Endothelial cell of umbilical vein (primary cell): Measurements from ENCODE around the gene ADAMTS19. TPM values are rescaled to one million over a fixed set of nuclear protein-coding genes. Genes with fewer than 3 reads are reported as not detected.

Experiments
- BruUV-seq: library from RNA; stranded (reverse); fragments of 400-500 nt; replicated peaks from 2 replicates; lab custom pipeline; 2021; lab: Mats Ljungman, UMichigan
- CTCF ChIA-PET: fragments of 300-600, 350-600 bp; sonication (Branson Sonifier 250); formaldehyde crosslinking; loops from one replicate; lab custom pipeline; 2021; ENCODE audit warnings: antibody characterized with exemption, inconsistent platforms; lab: Charles Lee
- POLR2A ChIA-PET: fragments of 300-600, 350-600 bp; sonication (Branson Sonifier 250); formaldehyde crosslinking; loops from one replicate; lab custom pipeline; 2021; ENCODE audit warnings: antibody characterized with exemption, inconsistent platforms; lab: Charles Lee
- DNase-seq: peaks from one replicate; pipeline ENCODE4 v3.0.0-alpha.2; 2011; ENCODE audit warnings: low read depth, low spot score
- FAIRE-seq: peaks from 2 replicates; lab custom pipeline; 2011; peaks lifted over from hg19 to GRCh38; lab: Jason Lieb, UNC
- H2AFZ ChIP-seq: 2 replicates; pipeline ENCODE4 v1.6.0; 2012; ENCODE audit warnings: low read depth, low read length, control low read depth, inconsistent platforms
- H3K27ac ChIP-seq: 2 replicates; pipeline ENCODE4 v1.5.1; 2011; ENCODE audit warnings: low read depth, mild to moderate bottlenecking, control low read depth, low read length, moderate library complexity; ENCODE audit not compliant: insufficient read depth
- H3K27me3 ChIP-seq, 2 experiments: 2 replicates each; pipeline versions ENCODE4 v1.6.0 to v1.6.1; 2011; ENCODE audit warnings: low read length in 2 of 2, mixed read lengths in 1 of 2; ENCODE audit not compliant: control insufficient read depth in 2 of 2, insufficient read depth in 2 of 2
- H3K36me3 ChIP-seq, 2 experiments: 2 replicates in 1 of 2; 3 replicates in 1 of 2; pipeline ENCODE4 v1.5.1; 2011; ENCODE audit warnings: low read length in 2 of 2, mild to moderate bottlenecking in 1 of 2, moderate library complexity in 1 of 2; ENCODE audit not compliant: control insufficient read depth in 2 of 2, insufficient read depth in 2 of 2; ENCODE audit errors: extremely low read depth in 1 of 2
- H3K4me1 ChIP-seq: 3 replicates; pipeline ENCODE4 v1.5.1; 2011; ENCODE audit warnings: mild to moderate bottlenecking, low read length; ENCODE audit not compliant: control insufficient read depth, insufficient read depth; ENCODE audit errors: extremely low read depth
- H3K4me2 ChIP-seq: 2 replicates; pipeline ENCODE4 v1.6.1; 2011; ENCODE audit warnings: low read length, control low read depth, mixed read lengths; ENCODE audit not compliant: insufficient read depth
- H3K4me3 ChIP-seq, 3 experiments: fragments of 200-600 bp in 1 of 3; sonication (generic), shearing (Covaris generic) in 1 of 3; replicated peaks in 1 of 3; 2 replicates each; pipeline ENCODE4 v1.5.1; 2011 to 2016; ENCODE audit warnings: control low read depth in 3 of 3, low read length in 3 of 3, mild to moderate bottlenecking in 2 of 3, inconsistent platforms in 1 of 3, low read depth in 1 of 3, moderate library complexity in 1 of 3; ENCODE audit not compliant: insufficient read depth in 1 of 3
- H3K79me2 ChIP-seq: 2 replicates; pipeline ENCODE4 v1.6.0; 2012; ENCODE audit warnings: low read length, inconsistent platforms; ENCODE audit not compliant: control insufficient read depth, insufficient read depth
- H3K9ac ChIP-seq: replicated peaks from 2 replicates; pipeline ENCODE3; 2011; ENCODE audit warnings: low read length, control low read depth; ENCODE audit not compliant: insufficient read depth; ENCODE audit errors: extremely low read depth
- H3K9me1 ChIP-seq: replicated peaks from 3 replicates; pipeline ENCODE4 v1.6.0; 2011; ENCODE audit warnings: mild to moderate bottlenecking, low read length; ENCODE audit not compliant: control insufficient read depth, insufficient read depth; ENCODE audit errors: extremely low read depth
- H3K9me3 ChIP-seq: replicated peaks from 2 replicates; pipeline ENCODE4 v1.5.1; 2012; ENCODE audit warnings: low read length, inconsistent platforms; ENCODE audit not compliant: control insufficient read depth, insufficient read depth
- H4K20me1 ChIP-seq: replicated peaks from 2 replicates; pipeline ENCODE3; 2011; ENCODE audit warnings: mild to moderate bottlenecking, low read length; ENCODE audit not compliant: control insufficient read depth, insufficient read depth; ENCODE audit errors: extremely low read depth
- CTCF ChIP-seq, 2 donors: IDR thresholded peaks; 1 replicate in 1 of 2; 2 replicates in 1 of 2; pipeline ENCODE4 v1.5.1; 2011; ENCODE audit warnings: low read length in 2 of 2, mild to moderate bottlenecking in 2 of 2, moderate library complexity in 2 of 2, control low read depth in 1 of 2, inconsistent platforms in 1 of 2, low read depth in 1 of 2; ENCODE audit not compliant: insufficient read depth in 1 of 2; ENCODE audit errors: extremely low read depth in 1 of 2
- JUN ChIP-seq: IDR thresholded peaks from 2 replicates; pipeline ENCODE4 v1.6.1; 2011; ENCODE audit warnings: borderline replicate concordance, low read depth; ENCODE audit not compliant: insufficient read length, insufficient read depth
- MAX ChIP-seq: IDR thresholded peaks from 2 replicates; pipeline ENCODE4 v1.6.1; 2011; ENCODE audit not compliant: insufficient read depth, insufficient read length
- MYC ChIP-seq: IDR thresholded peaks from one replicate; pipeline ENCODE4 v1.6.1; 2011; ENCODE audit warnings: mild to moderate bottlenecking, low read depth, low read length
- POLR2A ChIP-seq: IDR thresholded peaks from 2 replicates; pipeline ENCODE4 v1.6.1; 2012; ENCODE audit warnings: low read depth, mild to moderate bottlenecking, control low read depth, low read length
- dilution Hi-C: fragments of 300-500 bp; cut with MboI; formaldehyde crosslinking; loops from one replicate; pipeline ENCODE4 v1.15.0; 2019; ENCODE audit warnings: low sequenced_read_pairs; ENCODE audit not compliant: extremely low pct_ligation_motif_present
- intact Hi-C: fragments of 100-400 bp; cut with micrococcal nuclease; formaldehyde crosslinking; loops from one replicate; pipeline ENCODE4 v1.10.0; 2022
- polyA plus RNA-seq, 4 experiments: library from polyadenylated mRNA; depleted of rRNA in 3 of 4; stranded (reverse) in 3 of 4; unstranded in 1 of 4; fragments of >200 nt; gene quantifications; 2 replicates each; pipeline versions ENCODE4 v1.2.1 to v1.2.3, GENCODE V29; 2011 to 2012; ENCODE audit warnings: missing spikeins in 1 of 4
- total RNA-seq: library from RNA; stranded (reverse); gene quantifications from 2 replicates; pipeline ENCODE4 v1.2.3, GENCODE V29; 2021

The ADAMTS19 gene
- total and polyA plus RNA-seq, 2 donors (not counting 3 experiments of a cell fraction or from before 2014, with no cell fraction given), result not detected

- Histone ChIP-seq H3K79me2 (no peaks in the 10 kb centered on the region), H3K36me3 (no peaks in the 10 kb centered on the region), H3K27ac (no peak overlapping the region), H3K9me1 (no peaks in the 10 kb centered on the region), H3K4me1 (no peaks in the 10 kb centered on the region), H3K4me2 (no peak overlapping the region), H3K9me3 (no peaks in the 10 kb centered on the region), H3K9ac (no peak overlapping the region), H3K27me3 (peaks cover 0 to 2% of the 10 kb centered on the region in 2 experiments), H3K4me3 (no peak overlapping the region), H2AFZ (no peak overlapping the region), H4K20me1 (no peaks in the 10 kb centered on the region)
- CTCF ChIA-PET, result no interaction called here
- intact Hi-C loops (no loop called here), dilution Hi-C loops (no loop called here)
- FAIRE-seq (no peak), DNase-seq (no peak)
- no peak for TF ChIP-seq JUN
- TF ChIP-seq MAX, result no peak
- TF ChIP-seq CTCF (IDR thresholded peaks at IDR 0.05; ENCODE audit: extremely low read depth in 1 of 2, insufficient read depth in 1 of 2, low read depth in 1 of 2, low read length in 2 of 2), result no peak
- no peak for TF ChIP-seq POLR2A
- TF ChIP-seq MYC, result no peak
- BruUV-seq, result no TSS peak
- POLR2A ChIA-PET, result no interaction called here
Measured at GRCh38 chr5:129658801-129659200, 198.7 kb downstream of the ADAMTS19 start.
